HCT116 (cell line): Measurements from ENCODE around the gene KLHL33. TPM values are rescaled to one million over a fixed set of nuclear protein-coding genes. Genes with fewer than 3 reads are reported as not detected.

Experiments used
- ATAC-seq: fragments of 200-7000 bp; cut with Tn5 transposase; 2 replicates; pipeline ENCODE4 v1.9.1; 2020; ENCODE audit warnings: mild to moderate bottlenecking, moderate library complexity
- BruUV-seq: library from RNA; stranded (reverse); fragments of 400-500 nt; replicated peaks from 2 replicates; lab custom pipeline; 2021; lab: Mats Ljungman, UMichigan
- CTCF ChIA-PET: fragments of 300-600 bp; sonication (Branson Sonifier 250); formaldehyde crosslinking; loops from one replicate; lab custom pipeline; 2021; ENCODE audit warnings: antibody characterized with exemption; lab: Charles Lee
- POLR2A ChIA-PET: fragments of 300-600, 350-600 bp; sonication (Branson Sonifier 250); formaldehyde crosslinking; loops from one replicate; lab custom pipeline; 2021; ENCODE audit warnings: antibody characterized with exemption; lab: Charles Lee
- RAD21 ChIA-PET, 2 experiments: fragments of 300-600 bp; sonication (Branson Sonifier 250); formaldehyde crosslinking; loops; one replicate each; lab custom pipeline; 2023; ENCODE audit warnings: low total read pairs in 2 of 2; ENCODE audit not compliant: uncharacterized antibody in 2 of 2, unreplicated experiment in 2 of 2, low non-redundant PET in 1 of 2; lab: Charles Lee
- DNase-seq: peaks from one replicate; pipeline ENCODE4 v3.0.0-alpha.2; 2010; ENCODE audit warnings: low read depth, low spot score
- H2AFZ ChIP-seq: fragments of 200-600 bp; shearing (Covaris generic), sonication (generic); 2 replicates; pipeline ENCODE4 v1.6.1; 2017; ENCODE audit warnings: low read depth, mixed run types, mixed read lengths, antibody characterized with exemption, low read length; ENCODE audit not compliant: poor library complexity, severe bottlenecking
- H3K27ac ChIP-seq: 2 replicates; pipeline ENCODE4 v1.5.1; 2012; ENCODE audit warnings: low read depth, low read length
- H3K27me3 ChIP-seq: fragments of 200-600 bp; sonication (generic); 2 replicates; pipeline ENCODE4 v1.6.1; 2016; ENCODE audit warnings: mixed run types, low read length, mixed read lengths; ENCODE audit not compliant: insufficient read depth
- H3K36me3 ChIP-seq, 2 experiments: fragments of 200-500 bp in 1 of 2; fragments of 200-600 bp in 1 of 2; sonication (Bioruptor generic) in 1 of 2; sonication (generic) in 1 of 2; 2 replicates each; pipeline versions ENCODE4 v1.5.1 to v1.6.1; 2014 to 2016; ENCODE audit warnings: low read length in 2 of 2, inconsistent platforms in 1 of 2, mixed read lengths in 1 of 2, mixed run types in 1 of 2; ENCODE audit not compliant: insufficient read depth in 2 of 2, control insufficient read depth in 1 of 2
- H3K4me1 ChIP-seq, 2 experiments: fragments of 200-600 bp in 1 of 2; sonication (generic) in 1 of 2; 2 replicates each; pipeline versions ENCODE4 v1.5.1 to v1.6.1; 2012 to 2017; ENCODE audit warnings: low read length in 2 of 2, inconsistent platforms in 1 of 2, mild to moderate bottlenecking in 1 of 2, mixed read lengths in 1 of 2, mixed run types in 1 of 2, moderate library complexity in 1 of 2; ENCODE audit not compliant: insufficient read depth in 2 of 2, control insufficient read depth in 1 of 2
- H3K4me2 ChIP-seq: fragments of 200-600 bp; sonication (generic); 2 replicates; pipeline ENCODE4 v1.6.1; 2017; ENCODE audit warnings: mixed run types, low read length, mixed read lengths
- H3K4me3 ChIP-seq, 2 experiments: fragments of 200-600 bp in 1 of 2; sonication (generic) in 1 of 2; replicated peaks in 1 of 2; 2 replicates each; pipeline ENCODE4 v1.5.1; 2011 to 2016; ENCODE audit warnings: low read length in 2 of 2, control low read depth in 1 of 2, low read depth in 1 of 2, mild to moderate bottlenecking in 1 of 2, mixed read lengths in 1 of 2, mixed run types in 1 of 2
- H3K79me2 ChIP-seq: fragments of 200-600 bp; sonication (generic); 2 replicates; pipeline ENCODE4 v1.6.1; 2017; ENCODE audit warnings: mild to moderate bottlenecking, mixed run types, low read length, moderate library complexity, mixed read lengths; ENCODE audit not compliant: insufficient read depth
- H3K9ac ChIP-seq: fragments of 200-600 bp; sonication (generic); 2 replicates; pipeline ENCODE4 v1.6.1; 2016; ENCODE audit warnings: low read length, mixed read lengths
- H3K9me2 ChIP-seq: fragments of 200-600 bp; sonication (generic), shearing (Covaris generic); 2 replicates; pipeline ENCODE4 v1.6.1; 2017; ENCODE audit warnings: mixed run types, mild to moderate bottlenecking, moderate library complexity; ENCODE audit not compliant: insufficient read depth
- H3K9me3 ChIP-seq, 2 experiments: fragments of 200-500 bp in 1 of 2; fragments of 200-600 bp in 1 of 2; sonication (Bioruptor generic) in 1 of 2; sonication (generic) in 1 of 2; 2 replicates each; pipeline ENCODE4 v1.6.1; 2014 to 2017; ENCODE audit warnings: low read length in 2 of 2, mixed read lengths in 2 of 2, inconsistent platforms in 1 of 2, low read depth in 1 of 2, mild to moderate bottlenecking in 1 of 2, mixed run types in 1 of 2, moderate library complexity in 1 of 2; ENCODE audit not compliant: control insufficient read depth in 1 of 2, insufficient read depth in 1 of 2
- H4K20me1 ChIP-seq: fragments of 200-600 bp; sonication (generic), shearing (Covaris generic); 2 replicates; pipeline ENCODE4 v1.6.1; 2017; ENCODE audit warnings: mixed run types, mild to moderate bottlenecking, moderate library complexity; ENCODE audit not compliant: insufficient read depth
- CBX3 ChIP-seq: IDR thresholded peaks from 2 replicates; pipeline ENCODE4 v1.6.1; 2012; ENCODE audit warnings: low read depth
- CEBPB ChIP-seq: IDR thresholded peaks from 2 replicates; pipeline ENCODE4 v1.6.1; 2012; ENCODE audit warnings: low read depth
- EGR1 ChIP-seq: IDR thresholded peaks from 2 replicates; pipeline ENCODE4 v1.6.1; 2012; ENCODE audit warnings: low read depth
- ELF1 ChIP-seq: IDR thresholded peaks from 2 replicates; pipeline ENCODE4 v1.6.1; 2012; ENCODE audit warnings: low read depth, borderline replicate concordance
- EZH2phosphoT487 ChIP-seq: fragments of 200-600 bp; IDR thresholded peaks from 2 replicates; pipeline ENCODE4 v1.6.1; 2018; ENCODE audit warnings: antibody characterized with exemption, borderline replicate concordance
- FOSL1 ChIP-seq: IDR thresholded peaks from 2 replicates; pipeline ENCODE4 v1.6.1; 2012; ENCODE audit warnings: low read depth
- MAX ChIP-seq: IDR thresholded peaks from 2 replicates; pipeline ENCODE4 v1.6.1; 2012
- POLR2A ChIP-seq: IDR thresholded peaks from 2 replicates; pipeline ENCODE4 v1.7.0; 2011; ENCODE audit warnings: borderline replicate concordance; ENCODE audit not compliant: insufficient read depth, insufficient read length; ENCODE audit errors: extremely low read depth
- REST ChIP-seq: IDR thresholded peaks from 2 replicates; pipeline ENCODE4 v1.6.1; 2012; ENCODE audit warnings: low read depth
- SP1 ChIP-seq: IDR thresholded peaks from 2 replicates; pipeline ENCODE4 v1.6.1; 2012; ENCODE audit warnings: low read depth
- SRF ChIP-seq: IDR thresholded peaks from 2 replicates; pipeline ENCODE4 v1.6.1; 2012; ENCODE audit warnings: low read depth
- TCF7L2 ChIP-seq: IDR thresholded peaks from 2 replicates; pipeline ENCODE4 v1.7.0; 2011; ENCODE audit warnings: borderline replicate concordance, inconsistent platforms; ENCODE audit not compliant: insufficient read depth, insufficient read length; ENCODE audit errors: extremely low read depth
- YY1 ChIP-seq: IDR thresholded peaks from 2 replicates; pipeline ENCODE4 v1.6.1; 2011; ENCODE audit warnings: low read length, low read depth, moderate library complexity, mild to moderate bottlenecking; ENCODE audit not compliant: insufficient replicate concordance; ENCODE audit errors: extremely low read depth
- ZFX ChIP-seq: fragments of 450-650 bp; IDR thresholded peaks from 2 replicates; pipeline ENCODE4 v1.6.1; 2017
- intact Hi-C: fragments of 100-400 bp; cut with micrococcal nuclease; formaldehyde crosslinking; loops from 2 replicates; pipeline ENCODE4 v1.10.0; 2022
- total RNA-seq: library from RNA; stranded (reverse); gene quantifications from one replicate; pipeline ENCODE4 v1.2.1, GENCODE V29; 2021; ENCODE audit not compliant: unreplicated experiment

KLHL33 gene
- total RNA-seq, 1 experiment from 2014 or later = 0.05 TPM

GRCh38 chr14:20440882-20441281 is 4.9 kb upstream of the KLHL33 start:
- H3K27me3 ChIP-seq = no peaks in the 10 kb centered on the region
- H3K4me2 ChIP-seq = no peak overlapping the region
- TF ChIP-seq POLR2A (no peak), ZFX (no peak), CBX3 (no peak), SP1 (no peak), MAX (no peak), EZH2phosphoT487 (no peak)
- no peak for DNase-seq
- no peaks in the 10 kb centered on the region for H3K9me2 ChIP-seq
- intact Hi-C loops = no loop called here
- H2AFZ ChIP-seq = no peak overlapping the region
- H3K4me3 ChIP-seq = no peak overlapping the region
- no peaks in the 10 kb centered on the region for H3K79me2 ChIP-seq
- no TSS peak for BruUV-seq
- no peak overlapping the region for H3K9ac ChIP-seq
- H3K27ac ChIP-seq = no peak overlapping the region
- H3K9me3 ChIP-seq = no peaks in the 10 kb centered on the region
- H4K20me1 ChIP-seq = no peaks in the 10 kb centered on the region
- ChIA-PET POLR2A (no interaction called here), CTCF (no interaction called here), RAD21 (no interaction called here)
- ATAC-seq = no peak
- peaks cover 0 to 6% of the 10 kb centered on the region in 2 experiments; a peak in 1 of 4 replicates for H3K36me3 ChIP-seq
- peaks cover 1 to 6% of the 10 kb centered on the region in 2 experiments; a peak in 2 of 4 replicates for H3K4me1 ChIP-seq

- TF ChIP-seq FOSL1 = no peak
- no peak for TF ChIP-seq CEBPB
- TF ChIP-seq TCF7L2 = no peak
- TF ChIP-seq ELF1 = no peak
- no peak for TF ChIP-seq SP1
- TF ChIP-seq MAX = no peak
- no peak for TF ChIP-seq ZFX
- TF ChIP-seq SRF = no peak
- no peak for TF ChIP-seq EZH2phosphoT487
- TF ChIP-seq REST = no peak
- no peak for TF ChIP-seq POLR2A
- TF ChIP-seq YY1 = no peak
- TF ChIP-seq EGR1 = no peak
- Histone ChIP-seq H3K4me2 (no peak overlapping the region), H4K20me1 (no peaks in the 10 kb centered on the region), H3K9ac (no peak overlapping the region), H3K27ac (no peak overlapping the region), H3K36me3 (0 out of 4 replicates have a peak, but pooled peaks cover 0 to 2% of the 10 kb centered on the region in 2 experiments), H3K9me2 (no peaks in the 10 kb centered on the region), H3K27me3 (no peaks in the 10 kb centered on the region), H3K79me2 (no peaks in the 10 kb centered on the region), H2AFZ (no peak overlapping the region), H3K4me3 (no peak overlapping the region), H3K4me1 (peaks cover 2 to 7% of the 10 kb centered on the region in 2 experiments; a peak in 2 of 4 replicates), H3K9me3 (no peaks in the 10 kb centered on the region)
- intact Hi-C loops = no loop called here
- no peak for ATAC-seq
- no peak for DNase-seq
- CTCF ChIA-PET = no interaction called here
- RAD21 ChIA-PET = no interaction called here
- POLR2A ChIA-PET = no interaction called here
- BruUV-seq = no TSS peak
Measured at GRCh38 chr14:20440465-20440864, 4.5 kb upstream of the KLHL33 start.
